Fibroblast of skin of back (primary cell): Measurements from ENCODE around the gene CFAP43.
"Not testable (repeated sequence)": the region's sequence is repeated elsewhere in the genome, so short reads cannot be mapped to it uniquely, and the experiment has no call there.

Experiments
- DNase-seq: peaks from one replicate; pipeline ENCODE4 v3.0.0-alpha.2; 2013

CFAP43 gene

DNA sequence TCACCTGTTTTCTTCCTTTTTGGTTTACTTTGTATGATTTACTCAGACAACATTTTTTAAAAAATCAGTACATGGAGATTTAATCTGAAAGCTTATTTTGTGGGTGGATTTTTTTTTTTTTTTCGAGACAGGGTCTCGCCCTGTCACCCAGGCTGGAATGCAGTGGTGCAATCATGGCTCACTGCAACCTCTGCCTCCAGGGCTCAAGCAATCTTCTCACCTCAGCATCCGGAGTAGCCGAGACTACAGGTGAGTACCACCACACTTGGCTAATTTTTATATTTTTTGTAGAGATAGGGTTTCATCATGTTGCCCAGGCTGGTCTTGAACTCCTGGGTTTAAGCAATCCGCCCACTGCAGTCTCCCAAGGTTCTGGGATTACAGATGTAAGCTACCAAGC, 25.1 kb upstream of the CFAP43 start:
- no peak for DNase-seq

DNA sequence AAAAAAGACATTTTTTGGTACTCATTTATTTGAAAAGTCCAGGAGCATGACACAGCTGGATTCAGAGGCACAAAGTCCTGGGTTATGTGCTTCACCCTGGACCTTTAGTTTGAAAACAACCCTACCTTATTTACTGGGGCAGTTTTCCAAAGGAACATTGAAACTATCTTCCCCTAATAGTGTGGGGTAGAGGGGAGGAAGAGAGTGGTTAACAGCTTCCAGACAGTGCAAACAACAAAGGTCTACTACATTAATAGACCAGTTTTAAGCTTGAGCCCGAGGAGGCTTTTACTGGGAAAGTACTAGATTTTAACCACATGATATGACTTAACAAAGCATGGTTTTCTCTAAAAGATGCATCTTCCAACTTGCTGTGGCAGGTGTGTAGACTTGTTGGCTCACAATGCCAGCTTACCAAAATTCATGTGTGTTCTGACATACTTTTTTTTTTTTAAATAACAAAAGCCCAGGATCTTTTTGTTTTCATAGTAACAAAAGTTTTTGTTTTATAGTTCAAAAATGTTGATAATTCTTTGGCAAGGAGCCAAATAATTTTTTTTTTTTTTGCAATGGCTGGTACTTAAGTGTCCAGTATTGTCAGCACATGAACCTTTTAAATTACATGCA, 24.3 kb upstream of the CFAP43 start:
- DNase-seq, result no peak

DNA sequence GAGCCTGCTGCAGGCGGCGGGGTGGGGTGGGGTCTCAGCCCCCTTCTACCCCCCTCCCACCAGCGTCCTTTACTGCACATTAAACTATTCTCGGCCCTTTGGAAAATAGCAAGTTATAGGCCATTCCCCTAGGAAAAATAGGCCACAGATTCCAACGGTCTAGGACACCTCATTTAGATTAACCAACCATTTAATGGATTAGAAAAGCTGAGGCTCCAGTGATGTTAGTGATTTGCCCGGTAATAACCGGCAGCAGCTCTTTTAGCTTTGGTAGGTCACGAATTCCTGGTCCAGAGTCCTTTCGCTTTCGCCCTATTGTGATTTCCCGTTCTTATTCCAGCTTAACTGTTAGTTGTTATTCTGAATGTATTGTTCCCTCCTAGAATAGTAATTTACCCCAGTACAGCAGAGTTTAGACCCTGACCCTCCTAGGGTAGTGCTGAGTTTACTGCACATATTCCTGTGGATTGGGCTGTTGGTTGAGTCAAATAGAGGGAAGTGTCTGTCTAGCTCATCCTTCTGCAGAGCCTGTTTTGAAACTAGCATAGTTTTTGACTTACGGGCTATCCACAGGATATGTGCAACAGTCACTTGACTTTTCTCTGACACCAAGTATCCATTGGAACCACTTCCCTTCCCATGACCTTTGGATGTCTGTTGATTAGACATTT, 23.3 kb upstream of the CFAP43 start:
- peak; percentile 75 for DNase-seq

DNA sequence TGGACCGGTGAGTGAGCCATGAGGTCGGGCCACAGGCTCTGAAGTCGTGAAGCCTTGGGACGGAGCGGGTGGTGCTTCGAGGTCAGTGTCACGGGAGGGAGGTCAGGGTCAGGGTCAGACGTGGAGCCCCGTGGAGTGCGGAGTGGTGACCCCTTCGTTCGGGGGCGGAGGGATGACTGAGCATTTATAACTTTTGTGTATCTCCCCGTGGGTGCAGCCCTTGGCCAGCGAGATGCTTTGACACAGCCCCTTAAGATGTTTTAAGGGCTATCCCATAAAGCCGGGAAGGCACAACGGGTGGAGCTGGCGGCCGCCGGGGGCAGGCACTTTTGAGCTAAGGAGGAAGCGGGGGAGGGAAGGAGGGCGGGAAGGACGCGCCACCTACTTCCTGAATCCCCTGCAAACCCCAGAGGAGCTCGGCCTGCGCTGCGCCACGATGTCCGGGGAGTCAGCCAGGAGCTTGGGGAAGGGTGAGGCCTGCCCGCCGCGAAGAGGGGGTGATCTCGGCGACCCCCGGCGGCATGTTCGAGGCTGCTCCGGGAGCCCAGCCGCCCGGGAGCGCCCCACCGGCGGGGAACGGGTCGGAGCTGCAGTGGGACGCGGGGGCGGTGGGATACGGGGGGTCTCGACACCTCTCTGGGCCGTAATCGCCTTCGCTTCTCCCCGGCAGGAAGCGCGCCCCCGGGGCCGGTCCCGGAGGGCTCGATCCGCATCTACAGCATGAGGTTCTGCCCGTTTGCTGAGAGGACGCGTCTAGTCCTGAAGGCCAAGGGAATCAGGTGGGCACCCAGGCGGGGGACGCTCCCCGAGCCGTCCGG, 22.5 kb upstream of the CFAP43 start, which contains the start of gene GSTO1:
Gene GSTO1, plus strand, starts transcription at position 400 of the 818 bp plus-strand sequence. Its CDS starts 37 bp downstream, at position 437.
- peak; percentile 79 for DNase-seq

DNA sequence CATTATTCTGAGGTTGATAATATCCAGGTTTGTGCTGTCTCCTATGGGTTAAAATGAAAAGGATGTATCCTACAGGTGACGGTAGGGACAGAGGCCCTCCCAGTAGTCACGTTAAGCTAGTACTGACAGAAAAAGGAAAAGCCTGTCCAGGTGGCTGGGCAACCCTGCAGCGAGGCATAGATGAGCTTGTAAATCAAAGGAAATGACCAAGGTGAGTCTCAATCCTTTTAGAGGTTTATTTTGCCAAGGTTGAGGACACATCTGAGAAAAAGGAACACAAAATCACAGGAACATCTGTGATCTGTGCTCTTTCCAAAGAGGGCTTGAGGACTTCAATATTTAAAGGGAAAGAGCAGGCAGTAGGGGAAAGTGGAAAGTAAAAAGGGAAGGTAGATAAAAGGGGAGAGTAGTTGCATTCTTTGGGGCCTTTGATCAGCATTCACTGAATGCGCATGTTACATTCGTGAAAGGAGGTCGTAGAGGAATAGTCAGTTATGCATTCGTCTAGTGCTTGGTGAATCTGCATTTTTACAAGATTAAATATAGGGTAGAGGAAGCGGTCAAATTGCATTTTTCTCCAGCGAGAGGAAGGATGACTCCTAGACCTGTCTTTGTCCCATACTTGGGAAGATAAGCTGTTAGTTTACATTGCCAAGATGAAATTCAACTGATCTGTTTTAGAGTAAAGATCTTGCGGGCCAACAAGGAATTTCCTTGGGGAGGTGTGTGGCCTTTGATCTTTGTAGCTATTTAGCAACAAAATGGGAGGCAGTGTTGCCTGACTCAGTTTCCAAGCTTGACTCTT, 21.6 kb upstream of the CFAP43 start:
- DNase-seq, result peak; percentile 43

DNA sequence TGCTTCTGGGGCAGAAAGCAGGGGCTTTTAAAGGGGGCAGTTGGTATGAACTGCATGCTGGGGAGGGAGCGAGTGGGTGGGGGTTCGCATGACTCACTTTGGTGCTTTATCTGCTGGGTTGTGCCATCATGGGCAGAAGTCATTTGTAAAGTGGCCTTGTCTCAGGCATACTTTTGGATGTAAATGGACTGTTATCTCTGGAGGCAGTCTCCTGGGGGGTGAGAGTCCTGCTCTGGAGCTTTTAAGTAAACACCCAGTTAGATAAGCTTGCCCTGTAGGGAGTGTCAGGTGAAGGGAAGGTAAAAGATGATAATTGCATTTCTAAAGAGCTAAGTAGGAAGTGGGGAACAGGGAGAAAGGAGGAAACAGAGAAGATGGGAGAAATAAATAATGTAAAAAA, 20.9 kb upstream of the CFAP43 start:
- no peak for DNase-seq

DNA sequence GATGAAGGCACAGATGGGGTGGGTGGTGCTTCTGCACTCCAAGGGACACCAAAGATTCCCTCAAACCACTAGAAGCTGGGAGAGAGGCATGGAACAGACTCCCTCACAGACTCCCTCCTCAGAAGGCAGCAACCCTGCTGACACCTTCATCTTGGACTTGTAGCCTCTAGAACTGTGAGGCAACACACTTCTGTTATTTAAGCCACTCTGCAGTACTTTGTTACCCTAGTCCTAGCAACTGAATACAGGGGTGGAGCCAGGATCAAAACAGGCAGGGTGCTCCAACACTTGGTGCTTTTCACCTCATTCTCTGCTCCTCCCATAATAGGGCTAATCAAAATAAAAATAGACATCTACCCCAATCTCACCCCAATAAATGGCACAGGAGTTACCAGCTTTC, 20.2 kb upstream of the CFAP43 start:
- no peak for DNase-seq

DNA sequence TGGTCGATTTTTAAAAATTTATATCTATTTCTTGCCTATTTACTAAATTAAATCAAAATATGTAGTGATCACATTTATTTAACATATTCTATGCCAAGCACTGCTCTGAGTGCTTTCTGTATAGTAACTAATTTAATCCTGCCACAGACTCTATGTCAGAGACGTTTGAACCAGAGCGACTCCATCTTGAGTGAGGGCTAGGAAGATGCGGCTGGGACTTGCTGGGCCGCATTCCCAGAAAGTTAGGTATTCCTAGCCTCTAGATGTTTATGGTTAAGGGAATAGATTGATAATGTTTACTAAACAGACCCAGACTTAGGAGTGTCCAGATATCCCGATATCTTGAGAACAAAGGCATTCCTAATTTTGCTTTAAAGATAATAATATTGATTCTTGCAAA, 19.3 kb upstream of the CFAP43 start:
- no peak for DNase-seq

DNA sequence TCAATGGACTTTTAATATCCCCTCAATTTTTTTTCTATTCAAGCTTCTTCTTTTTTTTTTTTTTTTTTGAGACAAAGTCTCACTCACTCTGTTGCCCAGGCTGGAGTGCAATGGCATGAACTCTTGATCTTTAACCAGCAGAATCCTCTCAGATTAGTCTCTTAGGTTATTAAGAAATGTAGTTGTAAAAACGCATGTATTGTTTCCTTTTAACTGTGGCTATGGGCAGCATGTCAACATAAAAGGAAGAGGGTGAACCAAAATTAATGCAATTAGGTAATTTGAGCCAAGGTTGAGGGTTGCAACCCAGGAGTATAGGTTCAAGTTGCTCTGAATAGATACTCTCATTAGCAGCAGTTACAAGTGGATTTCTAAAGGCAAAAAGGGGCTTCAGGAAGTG, 18.2 kb upstream of the CFAP43 start:
- no peak for DNase-seq

DNA sequence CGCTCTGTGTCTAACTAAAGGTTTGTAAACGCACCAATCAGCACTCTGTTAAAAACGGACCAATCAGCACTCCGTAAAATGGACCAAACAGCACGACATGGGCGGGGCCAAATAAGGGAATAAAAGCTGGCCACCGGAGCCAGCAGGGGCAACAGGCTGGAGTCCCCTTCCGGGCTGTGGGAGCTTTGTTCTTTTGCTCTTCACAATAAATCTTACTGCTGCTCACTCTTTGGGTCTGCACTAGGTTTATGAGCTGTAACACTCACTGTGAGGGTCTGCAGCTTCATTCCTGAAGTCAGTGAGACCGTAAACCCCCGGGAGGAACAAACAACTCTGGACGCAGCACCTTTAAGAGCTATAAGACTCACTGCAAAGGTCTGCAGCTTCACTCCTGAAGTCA, 16.8 kb upstream of the CFAP43 start:
- DNase-seq, result not testable (repeated sequence)

DNA sequence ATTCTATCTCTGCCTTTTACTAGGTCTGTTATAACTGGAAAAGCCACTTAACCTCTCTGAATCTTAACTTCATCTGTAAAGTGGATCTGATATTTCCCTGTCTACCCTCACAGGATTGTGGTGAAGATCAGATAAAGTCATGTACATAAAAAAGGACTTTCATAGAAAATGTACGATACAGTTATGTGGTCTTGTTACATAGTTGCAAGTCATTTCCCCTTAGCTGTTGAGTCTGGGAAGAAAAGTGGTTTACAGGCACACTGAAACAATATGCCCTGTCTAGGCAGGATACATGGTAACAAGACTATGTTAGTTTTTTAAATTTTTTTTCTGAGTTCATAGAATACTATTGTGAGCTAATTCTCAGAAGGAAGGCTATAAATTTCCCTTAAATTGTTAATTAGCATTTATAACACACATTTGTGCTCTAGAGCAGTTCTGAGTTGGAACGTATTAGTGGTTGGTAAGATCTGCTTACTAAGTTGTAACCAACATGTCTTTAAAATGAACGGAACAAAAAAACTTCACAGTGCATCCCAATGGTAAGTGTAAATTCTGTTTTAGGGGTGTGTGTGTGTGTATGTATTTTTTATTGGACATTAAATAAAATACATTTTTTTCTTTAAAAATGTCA, 15.5 kb upstream of the CFAP43 start:
- DNase-seq, result no peak

DNA sequence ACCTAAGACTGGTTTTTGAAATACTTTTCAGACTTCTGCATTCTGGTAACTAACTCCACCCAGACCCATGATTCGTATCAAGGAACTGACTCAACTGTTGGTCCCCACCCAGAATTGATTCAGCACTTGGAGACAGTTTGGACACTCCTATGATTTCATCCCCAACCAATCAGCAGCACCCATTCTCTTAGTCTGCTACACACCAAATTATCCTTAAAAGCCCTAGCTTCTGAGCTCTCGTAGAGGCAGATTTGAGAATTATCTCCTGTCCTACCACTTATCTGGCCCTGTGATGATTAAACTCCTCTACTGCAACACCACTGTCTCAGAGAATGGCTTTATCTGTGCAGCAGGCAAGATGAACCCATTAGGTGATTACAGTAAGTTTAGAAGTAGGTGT, 14.8 kb upstream of the CFAP43 start:
- DNase-seq, result peak; percentile 61

DNA sequence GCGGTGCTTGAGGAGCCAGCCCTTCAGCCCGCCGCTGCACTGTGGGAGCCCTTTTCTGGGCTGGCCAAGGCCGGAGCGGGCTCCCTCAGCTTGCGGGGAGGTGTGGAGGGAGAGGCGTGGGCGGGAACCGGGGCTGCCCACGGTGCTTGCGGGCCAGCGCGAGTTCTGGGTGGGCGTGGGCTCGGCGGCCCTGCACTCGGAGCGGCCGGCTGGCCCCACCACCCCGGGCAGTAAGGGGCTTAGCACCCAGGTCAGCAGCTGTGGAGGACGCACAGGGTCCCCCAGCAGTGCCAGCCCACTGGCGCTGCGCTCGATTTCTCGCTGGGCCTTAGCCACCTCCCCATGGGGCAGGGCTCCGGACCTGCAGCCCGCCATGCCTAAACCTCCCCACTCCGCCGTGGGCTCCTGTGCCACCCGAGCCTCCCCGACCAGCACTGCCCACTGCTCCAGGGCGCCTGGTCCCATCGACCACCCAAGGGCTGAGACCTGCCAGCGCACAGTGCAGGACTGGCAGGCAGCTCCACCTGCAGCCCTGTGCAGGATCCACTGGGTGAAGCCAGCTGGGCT, 13.0 kb upstream of the CFAP43 start:
- DNase-seq, result no peak

DNA sequence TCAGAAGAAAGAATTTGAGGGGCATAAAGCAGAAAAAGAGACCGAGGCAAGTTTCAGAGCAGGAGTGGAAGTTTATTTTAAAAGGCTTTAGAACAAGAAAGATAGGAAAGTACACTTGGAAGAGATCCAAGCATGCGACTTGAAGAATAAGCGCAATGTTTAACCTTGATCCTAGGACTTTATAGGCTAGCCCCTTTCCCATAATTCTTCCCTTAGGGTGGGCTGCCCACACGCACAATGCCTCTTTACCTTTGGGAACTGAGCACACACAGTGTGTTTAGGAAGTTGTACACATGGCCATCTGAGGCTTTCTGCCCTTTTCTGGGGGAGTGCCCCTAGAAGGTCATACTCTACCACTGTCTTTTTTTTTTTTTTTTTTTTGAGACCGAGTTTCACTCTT, 11.3 kb upstream of the CFAP43 start:
- no peak for DNase-seq

DNA sequence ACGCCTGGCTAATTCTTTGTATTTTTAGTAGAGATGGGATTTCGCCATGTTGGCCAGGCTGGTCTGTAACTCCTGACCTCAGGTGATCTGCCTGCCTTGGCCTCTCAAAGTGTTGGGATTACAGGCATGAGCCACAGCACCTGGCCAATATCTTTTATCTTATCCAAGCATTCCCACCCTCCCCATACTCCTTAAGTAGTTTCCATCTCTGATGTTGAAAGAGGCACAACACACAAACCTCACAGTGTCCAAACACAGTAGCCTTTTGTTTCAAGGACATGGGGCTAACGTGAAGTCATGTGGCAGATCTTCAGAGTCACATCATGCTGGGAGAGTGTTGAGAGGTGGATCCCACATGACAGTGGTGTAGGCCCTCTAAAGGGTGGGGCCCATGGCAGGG, 10.8 kb upstream of the CFAP43 start:
- not testable (repeated sequence) for DNase-seq

DNA sequence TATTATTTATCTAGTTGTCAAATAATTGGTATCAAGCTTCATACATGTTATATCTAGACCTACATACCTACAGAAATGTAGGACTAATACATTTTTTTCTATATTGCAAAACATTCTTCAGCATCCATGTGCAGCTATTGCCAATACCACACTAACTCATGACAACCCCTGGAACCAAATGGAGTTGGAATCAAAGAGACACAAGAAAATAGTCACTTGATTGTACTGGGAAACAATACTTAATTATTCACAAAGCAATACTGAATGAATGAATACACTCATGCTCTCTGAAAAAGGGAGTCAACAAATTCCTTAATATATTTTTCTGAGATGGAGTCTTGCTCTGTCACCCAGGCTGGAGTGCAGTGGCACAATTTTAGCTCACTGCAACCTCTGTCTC, 10.4 kb upstream of the CFAP43 start:
- no peak for DNase-seq

DNA sequence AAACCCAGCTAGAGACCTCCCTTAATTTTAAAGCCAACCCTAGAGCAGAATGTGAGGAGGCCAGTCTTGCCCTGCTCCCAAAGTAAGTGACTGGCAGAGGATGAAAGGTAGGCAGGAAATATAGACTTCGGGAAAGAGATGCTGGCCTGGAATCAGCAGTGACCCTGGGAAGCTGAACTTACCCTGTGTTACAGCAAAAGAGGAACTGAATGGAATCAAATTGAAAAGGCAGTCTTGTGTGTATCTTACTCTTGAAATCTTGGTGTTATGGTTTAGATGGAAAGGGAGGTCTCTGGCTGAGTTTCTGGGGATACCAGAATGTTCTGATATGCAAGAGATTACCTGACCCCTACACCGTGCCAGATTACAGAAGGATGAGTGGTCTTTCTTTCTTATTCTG, 7.9 kb upstream of the CFAP43 start:
- no peak for DNase-seq

DNA sequence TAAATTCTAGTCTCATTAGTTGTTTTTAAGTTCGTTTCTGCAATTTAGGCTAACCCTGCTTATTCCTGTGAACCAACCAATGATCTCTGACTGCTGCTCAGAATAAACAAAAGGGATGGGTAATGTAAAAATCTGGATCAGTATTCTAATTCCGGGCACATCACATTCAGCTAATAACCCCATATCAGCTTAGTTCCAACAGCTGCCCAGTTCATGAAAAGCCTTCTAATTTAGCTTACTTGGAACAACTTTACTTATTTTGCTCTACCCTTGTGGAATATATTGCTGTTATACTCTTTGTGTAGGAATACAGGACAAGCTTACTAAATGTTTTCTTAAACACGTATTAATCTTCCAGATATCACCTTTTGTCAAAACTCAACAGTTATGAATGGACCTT, 3.6 kb upstream of the CFAP43 start:
- DNase-seq, result no peak

DNA sequence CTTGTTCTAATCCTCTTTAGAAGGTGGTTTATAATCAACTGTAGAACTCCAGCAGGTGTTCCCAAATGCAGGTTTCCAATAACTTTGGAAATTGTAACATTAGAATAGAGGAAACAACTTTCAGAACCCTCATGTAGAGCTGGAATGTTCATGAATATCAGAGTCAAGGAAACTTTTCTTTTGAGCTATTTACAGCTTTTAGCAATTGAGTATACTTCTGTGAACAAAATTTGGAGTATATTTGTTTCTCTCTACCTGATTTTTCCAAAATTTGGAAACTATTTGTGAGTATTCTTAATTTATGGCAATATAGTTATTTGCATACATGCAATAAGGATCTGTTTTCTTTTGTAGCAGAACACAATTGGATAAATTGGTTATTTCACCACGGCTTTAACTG, 2.8 kb upstream of the CFAP43 start:
- DNase-seq, result no peak

DNA sequence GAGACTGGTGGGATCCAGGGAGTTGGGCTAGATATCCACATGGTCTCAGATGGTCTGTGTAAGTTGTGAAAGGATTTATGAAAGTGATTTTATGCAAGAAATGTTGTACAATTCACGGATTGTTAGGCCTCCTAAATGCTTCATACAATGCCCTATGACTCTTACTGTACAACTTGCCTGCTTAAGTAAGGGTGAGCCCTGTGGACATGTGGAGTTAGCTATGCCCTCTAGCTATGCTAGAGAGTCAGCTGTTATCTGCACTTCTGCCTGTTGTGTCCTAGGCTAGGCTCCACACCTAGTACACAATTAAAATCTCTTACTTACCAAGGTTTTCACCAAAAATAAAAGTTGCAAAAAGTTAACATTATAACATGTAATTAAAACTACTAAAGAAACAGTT, 1.7 kb upstream of the CFAP43 start:
- DNase-seq, result no peak

DNA sequence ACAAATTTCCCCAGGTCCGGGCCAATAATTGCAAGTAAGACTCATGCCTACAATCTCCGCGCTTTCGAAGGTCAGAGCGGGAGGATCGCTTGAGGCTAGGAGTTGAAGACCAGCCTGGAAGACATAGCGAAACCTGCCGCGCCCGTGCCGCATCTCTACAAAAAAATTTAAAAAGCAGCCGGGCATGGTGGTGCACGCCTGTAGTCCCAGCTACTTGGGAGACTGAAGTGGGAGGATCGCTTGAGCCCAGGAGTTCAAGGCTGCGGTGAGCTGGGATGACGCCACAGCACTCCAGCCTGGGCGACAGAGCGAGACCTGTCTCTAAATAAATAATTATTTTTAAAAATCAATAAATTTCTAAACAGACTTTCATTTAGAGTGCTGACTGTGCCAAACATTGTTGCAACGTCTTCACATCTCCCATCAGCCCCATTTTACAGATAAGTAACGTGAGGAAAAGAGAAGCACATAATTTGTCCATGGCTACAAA, 494 bp upstream of the CFAP43 start:
- no peak for DNase-seq

DNA sequence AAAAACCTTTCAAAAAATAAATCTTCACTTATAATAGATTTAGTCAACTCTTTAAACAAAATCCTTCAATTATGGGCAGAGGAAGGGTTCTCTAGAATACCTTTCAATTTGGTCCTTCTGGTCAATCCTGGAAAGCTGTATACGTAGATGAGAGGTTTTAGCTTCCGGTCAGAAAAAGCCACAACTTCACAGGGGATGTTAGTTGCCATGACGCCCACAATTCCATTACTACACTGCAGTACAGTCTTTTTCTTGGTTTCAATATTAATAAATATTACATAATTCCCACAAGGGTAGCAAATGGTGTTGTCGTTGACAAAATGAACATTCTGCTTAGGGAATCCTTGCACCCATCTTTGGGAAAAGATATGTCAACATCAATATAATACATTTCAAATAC, 1.7 kb downstream of the CFAP43 start:
- DNase-seq, result no peak
